HepG2 (cell line): ENCODE data around the gene DGKB. TPM values are rescaled to one million over a fixed set of nuclear protein-coding genes. Genes with fewer than 3 reads are reported as not detected.

Experiments used
- ATAC-seq: fragments of 200-7000 bp; cut with Tn5 transposase; 3 replicates; pipeline ENCODE4 v1.9.1; 2020; ENCODE audit warnings: mild to moderate bottlenecking, moderate library complexity
- BruUV-seq: library from RNA; stranded (reverse); fragments of 400-500 nt; replicated peaks from 2 replicates; lab custom pipeline; 2021; lab: Mats Ljungman, UMichigan
- CTCF ChIA-PET: fragments of 300-600 bp; formaldehyde crosslinking; extraction: SDS; loops from one replicate; lab custom pipeline; 2021; ENCODE audit warnings: low total read pairs, inconsistent platforms, low intra/inter-chr PET ratio; lab: Yijun Ruan, JAX
- POLR2A ChIA-PET: fragments of 350-600 bp; sonication (Branson Sonifier 250); formaldehyde crosslinking; loops from one replicate; lab custom pipeline; 2020; ENCODE audit warnings: antibody characterized with exemption, inconsistent platforms; lab: Yijun Ruan, JAX
- DNase-seq: peaks from one replicate; pipeline ENCODE4 v3.0.0-alpha.2; 2015; ENCODE audit warnings: low spot score
- FAIRE-seq: peaks from 3 replicates; lab custom pipeline; 2011; peaks lifted over from hg19 to GRCh38; lab: Jason Lieb, UNC
- H2AFZ ChIP-seq: one replicate; pipeline ENCODE4 v1.6.1; 2011; ENCODE audit warnings: low read length, inconsistent platforms
- H3K27ac ChIP-seq: fragments of 300-600 bp; 3 replicates; pipeline ENCODE4 v1.8.0; 2011; ENCODE audit warnings: mixed run types, mild to moderate bottlenecking, mixed read lengths, low read length, inconsistent platforms; ENCODE audit not compliant: insufficient read depth; ENCODE audit errors: extremely low read length
- H3K27me3 ChIP-seq, 2 experiments: fragments of 200-600 bp in 1 of 2; 2 replicates in 1 of 2; 3 replicates in 1 of 2; pipeline versions ENCODE4 v1.6.0 to v1.8.0; 2011; ENCODE audit warnings: low read length in 2 of 2, mild to moderate bottlenecking in 2 of 2, moderate library complexity in 2 of 2, inconsistent platforms in 1 of 2; ENCODE audit not compliant: insufficient read depth in 2 of 2, control insufficient read depth in 1 of 2
- H3K36me3 ChIP-seq, 2 experiments: fragments of 200-600 bp in 1 of 2; replicated peaks in 1 of 2; 2 replicates in 1 of 2; 3 replicates in 1 of 2; pipeline versions ENCODE4 v1.5.1 to v1.8.0; 2011; ENCODE audit warnings: low read length in 2 of 2, inconsistent platforms in 1 of 2; ENCODE audit not compliant: insufficient read depth in 2 of 2, control insufficient read depth in 1 of 2
- H3K4me1 ChIP-seq: 2 replicates; pipeline ENCODE4 v1.5.1; 2012; ENCODE audit warnings: low read length, inconsistent platforms; ENCODE audit not compliant: insufficient read depth
- H3K4me2 ChIP-seq: 2 replicates; pipeline ENCODE4 v1.6.0; 2011; ENCODE audit warnings: low read depth, low read length, inconsistent platforms
- H3K4me3 ChIP-seq, 3 experiments: fragments of 200-600 bp in 1 of 3; sonication (generic), shearing (Covaris generic) in 1 of 3; replicated peaks in 1 of 3; 2 replicates each; pipeline ENCODE4 v1.5.1; 2011 to 2016; ENCODE audit warnings: low read length in 3 of 3, inconsistent platforms in 2 of 3, low read depth in 2 of 3, mild to moderate bottlenecking in 2 of 3, control low read depth in 1 of 3, mixed read lengths in 1 of 3; ENCODE audit not compliant: insufficient read depth in 1 of 3
- H3K79me2 ChIP-seq: one replicate; pipeline ENCODE4 v1.6.1; 2011; ENCODE audit warnings: low read length, inconsistent platforms; ENCODE audit not compliant: insufficient read depth
- H3K9ac ChIP-seq: 2 replicates; pipeline ENCODE4 v1.6.0; 2011; ENCODE audit warnings: mild to moderate bottlenecking, low read depth, low read length, inconsistent platforms; ENCODE audit not compliant: insufficient read depth
- H3K9me3 ChIP-seq: 2 replicates; pipeline ENCODE4 v1.5.1; 2012; ENCODE audit warnings: mild to moderate bottlenecking, low read length
- H4K20me1 ChIP-seq: 2 replicates; pipeline ENCODE4 v1.6.0; 2011; ENCODE audit warnings: inconsistent platforms, mild to moderate bottlenecking, low read length, moderate library complexity; ENCODE audit not compliant: insufficient read depth
- POLR2AphosphoS5 ChIP-seq: IDR thresholded peaks from 2 replicates; pipeline ENCODE4 v1.6.1; 2012; ENCODE audit warnings: low read depth, low read length
- RARA ChIP-seq: IDR thresholded peaks from 2 replicates; pipeline ENCODE4 v1.6.1; 2016; ENCODE audit warnings: missing genetic modification reagents, missing compliant biosample characterization
- SRSF1 ChIP-seq: fragments of 200-400 bp; formaldehyde crosslinking; optimal IDR thresholded peaks from 2 replicates; pipeline ENCODE3; 2017; ENCODE audit warnings: mild to moderate bottlenecking, low read depth, low read length, moderate library complexity
- ZBTB42 ChIP-seq: sonication (generic); formaldehyde crosslinking; IDR thresholded peaks from 2 replicates; pipeline ENCODE4 v1.5.0; 2020; ENCODE audit warnings: mild to moderate bottlenecking, missing genetic modification reagents
- ZNF878 ChIP-seq: sonication (generic); formaldehyde crosslinking; IDR thresholded peaks from 2 replicates; pipeline ENCODE4 v1.8.1; 2023; ENCODE audit warnings: mild to moderate bottlenecking, missing genetic modification reagents, moderate library complexity
- ZSCAN9 ChIP-seq: IDR thresholded peaks from 2 replicates; pipeline ENCODE4 v1.6.1; 2016; ENCODE audit warnings: borderline replicate concordance
- WGBS: methylation state at CpG from one replicate; pipeline ENCODE4 v1.1.6; 2017; ENCODE audit warnings: low lambda C conversion rate; 5-methylcytosine and 5-hydroxymethylcytosine counted together
- in situ Hi-C: cut with HindIII; loops from 2 replicates; pipeline ENCODE4 v1.10.0; 2017; ENCODE audit warnings: low pct_unique_long_range_greater_than_20kb; ENCODE audit not compliant: extremely low pct_ligation_motif_present
- intact Hi-C: fragments of 100-400 bp; cut with micrococcal nuclease; formaldehyde crosslinking; loops from one replicate; pipeline ENCODE4 v1.10.0; 2022; ENCODE audit not compliant: unreplicated experiment
- polyA plus RNA-seq, 8 experiments: library from polyadenylated mRNA; depleted of rRNA in 3 of 8; stranded (reverse) in 7 of 8; unstranded in 1 of 8; fragments of >200 nt; fragmentation: Illumina TruSeq in 4 of 8; extraction: Trizol in 4 of 8; gene quantifications; 2 replicates each; pipeline versions ENCODE4 v1.2.1 to v1.2.3, GENCODE V29; 2011 to 2016; ENCODE audit warnings: low read depth in 4 of 8, missing spikeins in 1 of 8, mixed read lengths in 1 of 8; ENCODE audit not compliant: insufficient read depth in 1 of 8
- total RNA-seq, 5 experiments: library from RNA; depleted of rRNA; stranded (reverse); fragments of >200 nt; fragmentation: Illumina TruSeq; extraction: Trizol; gene quantifications; 2 replicates each; pipeline ENCODE4 v1.2.3, GENCODE V29; 2016; ENCODE audit warnings: low read depth in 1 of 5
- TF ChIP-seq, protein P1 (sequence below): sonication (generic); formaldehyde crosslinking; IDR thresholded peaks from 2 replicates; pipeline ENCODE4 v1.4.0; 2020; ENCODE audit warnings: missing genetic modification reagents
- TF ChIP-seq, protein P2 (sequence below): IDR thresholded peaks from 2 replicates; pipeline ENCODE4 v1.6.1; 2016; ENCODE audit warnings: missing genetic modification reagents, missing compliant biosample characterization

The DGKB gene
- total and polyA plus RNA-seq, 2 of the 13 experiments (the other 11 are each of a cell fraction or from before 2014, with no cell fraction given), result not detected

DNA sequence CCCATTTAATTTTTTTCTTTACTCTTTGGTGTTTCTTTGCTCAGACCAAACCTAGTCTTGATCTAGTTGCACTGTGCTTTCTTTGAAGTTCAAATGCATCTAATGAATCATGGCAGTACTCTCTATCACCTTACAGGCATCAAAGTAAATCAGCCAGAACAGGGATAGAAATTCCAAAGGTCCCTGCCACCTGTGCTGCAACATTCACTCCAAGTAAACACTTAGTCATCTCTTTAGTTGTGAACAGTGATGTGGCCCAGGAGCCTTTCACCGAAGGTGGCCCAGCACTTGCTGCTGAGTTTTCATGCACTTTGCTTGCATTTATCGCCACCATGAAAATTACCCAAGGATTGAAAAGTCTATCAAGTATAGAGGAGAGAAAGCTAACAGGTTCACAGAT lies 599.0 kb downstream of the DGKB start:
- DNase-seq, result no peak
- TF ChIP-seq ZBTB42 (CRISPR knock-in tag) (no peak), POLR2AphosphoS5 (no peak), RARA (CRISPR knock-in tag) (no peak), ZNF878 (CRISPR knock-in tag) (no peak), SRSF1 (no peak), ZSCAN9 (CRISPR knock-in tag) (no peak)
- TF ChIP-seq, protein P1, sequence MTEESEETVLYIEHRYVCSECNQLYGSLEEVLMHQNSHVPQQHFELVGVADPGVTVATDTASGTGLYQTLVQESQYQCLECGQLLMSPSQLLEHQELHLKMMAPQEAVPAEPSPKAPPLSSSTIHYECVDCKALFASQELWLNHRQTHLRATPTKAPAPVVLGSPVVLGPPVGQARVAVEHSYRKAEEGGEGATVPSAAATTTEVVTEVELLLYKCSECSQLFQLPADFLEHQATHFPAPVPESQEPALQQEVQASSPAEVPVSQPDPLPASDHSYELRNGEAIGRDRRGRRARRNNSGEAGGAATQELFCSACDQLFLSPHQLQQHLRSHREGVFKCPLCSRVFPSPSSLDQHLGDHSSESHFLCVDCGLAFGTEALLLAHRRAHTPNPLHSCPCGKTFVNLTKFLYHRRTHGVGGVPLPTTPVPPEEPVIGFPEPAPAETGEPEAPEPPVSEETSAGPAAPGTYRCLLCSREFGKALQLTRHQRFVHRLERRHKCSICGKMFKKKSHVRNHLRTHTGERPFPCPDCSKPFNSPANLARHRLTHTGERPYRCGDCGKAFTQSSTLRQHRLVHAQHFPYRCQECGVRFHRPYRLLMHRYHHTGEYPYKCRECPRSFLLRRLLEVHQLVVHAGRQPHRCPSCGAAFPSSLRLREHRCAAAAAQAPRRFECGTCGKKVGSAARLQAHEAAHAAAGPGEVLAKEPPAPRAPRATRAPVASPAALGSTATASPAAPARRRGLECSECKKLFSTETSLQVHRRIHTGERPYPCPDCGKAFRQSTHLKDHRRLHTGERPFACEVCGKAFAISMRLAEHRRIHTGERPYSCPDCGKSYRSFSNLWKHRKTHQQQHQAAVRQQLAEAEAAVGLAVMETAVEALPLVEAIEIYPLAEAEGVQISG, result no peak
- TF ChIP-seq, protein P2, sequence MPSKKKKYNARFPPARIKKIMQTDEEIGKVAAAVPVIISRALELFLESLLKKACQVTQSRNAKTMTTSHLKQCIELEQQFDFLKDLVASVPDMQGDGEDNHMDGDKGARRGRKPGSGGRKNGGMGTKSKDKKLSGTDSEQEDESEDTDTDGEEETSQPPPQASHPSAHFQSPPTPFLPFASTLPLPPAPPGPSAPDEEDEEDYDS (CRISPR knock-in tag), result no peak
- 5% methylated on average over 2 of the region's 2 CpGs for WGBS
- Histone ChIP-seq H4K20me1 (no peaks in the 10 kb centered on the region), H3K4me1 (no peaks in the 10 kb centered on the region), H3K27ac (no peak overlapping the region), H3K79me2 (no peaks in the 10 kb centered on the region), H3K27me3 (no peaks in the 10 kb centered on the region), H3K9me3 (peaks cover 87% of the 10 kb centered on the region), H3K36me3 (no peaks in the 10 kb centered on the region), H3K4me3 (no peak overlapping the region), H2AFZ (no peak overlapping the region), H3K4me2 (no peak overlapping the region), H3K9ac (no peak overlapping the region)
- FAIRE-seq, result no peak
- ChIA-PET POLR2A (no interaction called here), CTCF (no interaction called here)
- BruUV-seq, result no TSS peak
- in situ Hi-C loops (no loop called here), intact Hi-C loops (no loop called here)
- no peak for ATAC-seq
